Amniotic stem cell (primary cell): ENCODE data around the gene EVPL.
A peak's percentile ranks its signal among the peaks of the same experiment; 100 is the strongest.
"Not testable (repeated sequence)": the region's sequence is repeated elsewhere in the genome, so short reads cannot be mapped to it uniquely, and the experiment has no call there.

ENCODE experiments used
- DNase-seq: peaks from one replicate; lab custom pipeline; 2025; lab: John Stamatoyannopoulos, UW

Gene EVPL

DNA sequence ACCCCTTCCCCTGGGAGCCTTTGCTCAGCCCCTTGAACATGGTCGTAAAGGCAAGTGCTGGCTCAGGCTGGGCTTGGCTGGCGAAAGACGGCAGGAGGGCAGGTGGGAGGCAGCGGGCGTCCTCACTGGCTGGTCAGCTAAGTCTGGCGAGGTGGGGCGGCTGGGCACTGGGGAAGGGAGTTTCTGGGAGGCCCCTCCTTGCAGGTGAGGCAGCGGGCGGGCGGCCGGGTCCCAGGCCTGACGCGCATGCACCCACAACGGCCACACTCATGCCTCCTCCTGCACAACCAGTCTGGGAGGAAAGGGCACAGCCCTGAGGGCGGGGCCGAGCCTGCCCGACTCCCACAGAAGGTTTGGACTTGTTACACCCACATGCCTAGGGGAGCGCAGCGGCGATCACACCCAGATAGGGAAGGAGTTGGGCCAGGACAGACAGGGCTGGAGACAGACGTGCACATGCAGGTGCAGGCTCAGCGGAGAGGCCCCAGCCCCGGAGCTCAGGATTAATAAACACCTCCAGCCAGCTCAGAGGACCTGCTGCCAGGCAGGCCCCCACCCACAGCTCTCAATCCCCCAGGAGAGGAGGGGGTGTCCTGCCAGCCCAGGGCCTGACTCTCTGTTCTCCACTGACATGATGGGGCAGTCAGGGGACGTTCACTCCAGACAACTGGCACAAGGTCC, at the start of gene EVPL:
EVPL (minus strand) TSS at position 148 of the 681 bp plus-strand sequence; CDS start at position 40, 108 bp downstream.
- DNase-seq: no peak

DNA sequence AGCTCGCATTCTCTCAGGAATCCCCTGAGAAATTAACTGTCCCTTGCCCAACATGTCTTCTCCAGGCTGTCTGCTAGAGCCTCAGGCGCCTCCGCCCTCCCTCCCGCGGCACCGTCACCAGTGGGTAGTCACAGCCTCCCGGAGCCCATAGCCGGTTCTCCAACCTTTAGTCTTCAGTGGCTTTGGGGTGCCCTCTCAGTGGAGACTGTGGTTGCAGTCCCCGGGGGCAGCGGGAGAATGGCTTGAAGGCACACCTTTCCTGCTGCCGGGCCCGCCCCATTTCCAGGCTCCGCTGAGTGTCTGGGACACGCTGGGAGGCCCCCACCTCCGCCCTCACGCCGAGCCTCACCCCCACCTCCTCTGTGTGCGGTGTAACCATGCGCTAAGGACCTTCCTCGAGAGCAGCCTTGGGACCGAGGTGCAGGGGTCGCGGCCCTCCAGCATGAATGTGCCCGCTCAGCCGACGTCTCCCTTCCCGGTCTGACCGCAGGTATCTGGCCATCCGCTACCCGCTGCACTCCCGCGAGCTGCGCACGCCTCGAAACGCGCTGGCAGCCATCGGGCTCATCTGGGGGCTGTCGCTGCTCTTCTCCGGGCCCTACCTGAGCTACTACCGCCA, 49.1 kb upstream of the EVPL start:
- no peak for DNase-seq

DNA sequence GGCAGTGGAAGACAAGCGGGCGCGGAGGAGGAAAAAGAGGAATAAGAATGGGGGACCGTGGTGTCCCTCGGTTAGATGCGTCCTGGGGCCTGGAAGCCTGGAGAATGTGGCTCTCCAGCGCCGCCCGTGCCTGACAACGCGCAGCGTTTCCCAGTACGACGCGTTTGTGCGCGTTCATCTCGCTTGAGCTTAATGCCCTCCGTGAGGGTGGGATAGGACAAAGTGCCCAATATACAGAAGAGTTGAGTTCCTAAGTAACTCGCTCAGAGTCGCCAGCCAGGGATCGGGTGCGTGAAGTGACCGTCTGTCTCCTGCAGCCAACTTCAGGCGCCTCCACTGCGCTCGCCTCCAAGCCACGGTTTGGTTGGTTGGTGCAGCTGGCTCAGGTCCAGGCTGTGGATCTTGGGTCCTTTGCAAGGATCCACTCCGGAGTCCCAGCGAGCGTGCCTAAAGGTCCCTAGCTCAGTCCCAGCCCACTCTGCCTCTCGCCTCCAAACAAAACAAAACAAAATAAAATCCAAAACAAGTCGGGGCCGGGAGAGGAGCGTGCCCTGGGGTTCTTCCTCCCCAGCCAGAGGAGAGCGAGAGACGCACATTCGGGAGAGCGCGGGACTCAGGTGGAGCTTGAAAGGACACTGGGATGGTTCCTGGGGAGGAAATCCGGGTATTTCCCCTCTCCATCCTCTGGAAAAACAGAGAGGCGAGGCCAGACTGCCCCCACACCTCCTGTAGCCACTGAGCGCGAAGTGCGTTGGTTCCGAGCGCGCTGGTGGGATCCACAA, 48.4 kb upstream of the EVPL start:
- DNase-seq: no peak

- no peak for DNase-seq
These were observed 47.6 kb upstream of the EVPL start, which contains the start of gene GALR2 for GRCh38 chr17:76074390-76075363. TSS of gene GALR2 (plus strand) at chr17:76074781. CDS start at chr17:76074884, 103 bp downstream.

DNA sequence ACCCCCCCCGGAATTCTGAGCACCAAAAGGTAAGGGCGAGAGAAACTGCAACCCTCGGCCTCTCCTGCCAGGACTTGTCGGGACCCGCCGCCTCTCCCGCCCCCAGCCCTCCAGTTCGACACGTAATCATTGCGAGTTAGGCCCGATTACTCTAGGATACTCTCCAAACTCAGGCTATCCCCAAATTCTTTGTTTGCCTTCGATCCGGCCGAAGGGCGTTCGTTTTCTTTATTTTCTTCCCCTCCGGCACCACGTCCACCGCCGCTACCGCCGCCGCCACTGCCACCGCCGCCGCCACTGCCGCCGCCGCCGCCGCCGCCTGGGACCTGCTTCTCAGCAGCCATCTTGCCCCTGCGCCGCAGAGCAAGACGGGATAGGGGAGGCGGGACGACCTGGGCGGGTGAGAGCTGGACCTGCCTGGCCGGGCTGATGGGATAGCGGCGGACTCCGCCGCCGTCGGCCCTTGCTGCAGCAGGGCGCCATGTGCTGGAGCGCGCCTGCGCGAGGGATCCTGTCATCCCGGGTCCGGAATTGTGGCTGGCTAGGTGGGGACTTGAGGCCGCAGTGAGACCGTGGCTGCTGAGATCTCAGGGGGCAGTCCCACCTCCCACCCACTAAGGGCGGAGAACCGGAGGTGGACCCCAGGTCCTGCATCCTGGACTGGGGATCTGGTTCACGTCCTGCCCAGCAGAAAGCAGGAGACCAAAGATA, 45.2 kb upstream of the EVPL start, which contains the start of gene SRP68:
SRP68 (minus strand) TSS at position 370 of the 711 bp plus-strand sequence; CDS start at position 344, 26 bp downstream.
- DNase-seq: peak; percentile 84

- DNase-seq: no peak
These were observed 44.5 kb upstream of the EVPL start for GRCh38 chr17:76071531-76072147.

DNA sequence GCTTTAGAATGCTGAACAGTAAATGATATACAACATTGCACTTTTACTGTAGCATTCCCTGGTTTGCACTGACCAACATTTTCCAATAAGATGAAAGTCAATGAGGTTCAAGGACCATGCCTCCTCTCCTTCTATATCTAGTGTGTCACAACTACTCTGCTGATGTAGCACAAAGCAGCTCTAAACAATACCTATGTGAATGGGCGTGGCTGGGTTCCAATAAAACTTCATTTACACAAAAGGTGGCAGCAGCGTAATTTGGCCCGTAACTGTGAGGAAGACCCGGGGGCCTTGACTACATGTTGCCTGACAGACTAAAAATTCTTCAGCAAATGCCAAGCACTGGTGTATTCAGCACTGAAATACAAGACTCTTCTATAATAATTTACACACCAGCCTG, 38.7 kb upstream of the EVPL start:
- no peak for DNase-seq

GRCh38 chr17:76063875-76064546, 36.9 kb upstream of the EVPL start:
- DNase-seq: no peak

DNA sequence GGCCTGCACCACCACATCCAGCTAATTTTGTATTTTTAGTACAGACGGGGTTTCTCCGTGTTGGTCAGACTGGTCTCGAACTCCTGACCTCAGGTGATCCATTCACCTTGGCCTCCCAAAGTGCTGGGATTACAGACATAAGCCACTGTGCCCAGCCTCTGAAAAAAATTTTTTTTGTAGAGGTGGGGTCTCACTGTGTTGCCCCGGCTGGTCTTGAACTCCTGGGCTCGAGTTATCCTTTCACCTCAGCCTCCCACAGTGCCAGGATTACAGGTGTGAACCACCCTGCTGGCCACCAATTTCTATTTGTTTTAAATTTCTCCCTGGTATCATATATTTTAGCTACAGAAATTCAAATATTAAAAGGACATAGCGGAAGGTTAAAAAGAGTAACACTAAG, 31.2 kb upstream of the EVPL start:
- DNase-seq: not testable (repeated sequence)

GRCh38 chr17:76056882-76057281, 29.8 kb upstream of the EVPL start:
- no peak for DNase-seq

GRCh38 chr17:76054112-76054476, 27.0 kb upstream of the EVPL start:
- DNase-seq: no peak

DNA sequence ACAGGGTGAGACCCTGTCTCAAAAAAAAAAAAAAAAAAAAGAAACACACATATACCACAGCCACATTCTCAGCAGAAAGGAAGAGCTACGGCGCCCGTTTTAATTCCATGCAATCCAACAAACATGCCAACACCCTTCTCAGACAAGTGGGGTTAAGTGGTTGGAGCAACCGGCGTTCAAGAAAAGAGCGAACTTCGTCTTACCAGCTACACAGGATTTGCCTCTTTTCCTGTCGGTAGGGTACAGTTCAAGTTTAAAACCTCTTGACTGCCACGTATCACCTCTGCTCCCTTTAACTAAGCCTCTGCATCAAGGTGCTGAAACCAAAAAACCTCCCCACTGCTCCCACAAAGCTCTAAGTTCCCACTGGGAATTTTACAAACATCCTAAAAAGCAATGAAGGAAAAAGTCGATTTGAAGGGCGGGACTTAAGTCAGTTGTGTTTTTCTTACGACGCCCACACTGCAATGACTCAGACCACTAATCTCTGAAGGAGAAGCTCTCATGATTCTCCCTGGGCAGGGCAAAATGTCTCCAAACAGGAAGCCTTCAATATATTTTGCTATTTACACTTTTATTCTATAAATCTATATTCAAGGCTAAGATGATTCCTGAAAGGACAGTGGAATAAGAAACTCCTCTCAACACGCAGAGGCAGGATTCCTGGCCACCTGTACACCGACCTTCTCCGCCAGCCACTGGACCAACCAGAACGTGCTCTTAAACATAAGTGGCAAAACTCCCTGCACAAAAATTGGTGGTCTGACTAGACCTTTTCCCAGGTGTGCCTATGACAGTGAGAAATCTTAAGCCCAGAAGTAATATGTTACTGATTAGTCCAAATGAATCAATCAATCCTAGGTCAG, 26.4 kb upstream of the EVPL start:
- peak; percentile 61 for DNase-seq

DNA sequence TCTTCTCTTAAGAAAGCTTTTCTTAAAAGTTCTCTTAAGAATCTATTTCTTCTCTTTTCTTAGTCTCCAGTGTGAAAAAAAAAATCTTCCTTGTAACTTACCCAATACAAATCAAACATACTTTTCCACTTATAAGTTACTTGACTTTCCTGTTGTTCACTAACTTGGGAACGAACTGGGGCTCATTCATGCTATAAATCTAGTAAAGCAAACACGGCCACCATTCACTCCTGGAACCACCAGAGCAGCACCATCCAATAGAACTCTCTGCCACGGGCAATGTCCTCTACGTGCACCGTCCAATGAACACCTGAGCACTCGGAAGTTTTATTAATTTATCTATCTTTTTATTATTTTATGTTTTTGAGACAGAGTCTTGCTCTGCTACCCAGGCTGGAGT, 24.5 kb upstream of the EVPL start:
- no peak for DNase-seq

GRCh38 chr17:76050538-76051467, 23.7 kb upstream of the EVPL start:
- no peak for DNase-seq

- DNase-seq: no peak
These were observed 22.9 kb upstream of the EVPL start for GRCh38 chr17:76049836-76050537.

GRCh38 chr17:76049239-76049638, 22.1 kb upstream of the EVPL start:
- no peak for DNase-seq

GRCh38 chr17:76048711-76049110, 21.6 kb upstream of the EVPL start:
- no peak for DNase-seq
